Neutrophil (primary cell): ENCODE measurements around the gene OR2H2.

Experiments used
- H3K27ac ChIP-seq: fragments of 200-600 bp; sonication (generic); 2 replicates; pipeline ENCODE4 v1.5.1; 2016; ENCODE audit warnings: mild to moderate bottlenecking, moderate library complexity
- H3K27me3 ChIP-seq: fragments of 200-600 bp; sonication (generic); 2 replicates; pipeline ENCODE4 v1.6.0; 2016; ENCODE audit warnings: mild to moderate bottlenecking
- H3K36me3 ChIP-seq: fragments of 200-600 bp; sonication (generic); 2 replicates; pipeline ENCODE4 v1.5.1; 2017
- H3K4me1 ChIP-seq, 2 experiments: fragments of 200-600 bp in 1 of 2; sonication (generic) in 1 of 2; 1 replicate in 1 of 2; 2 replicates in 1 of 2; pipeline versions ENCODE4 v1.5.1 to v1.6.1; 2013 to 2016; ENCODE audit warnings: low read depth in 1 of 2, low read length in 1 of 2, mild to moderate bottlenecking in 1 of 2, moderate library complexity in 1 of 2; ENCODE audit not compliant: control insufficient read depth in 1 of 2, insufficient read depth in 1 of 2
- H3K4me3 ChIP-seq, 2 experiments: fragments of 200-600 bp in 1 of 2; sonication (generic) in 1 of 2; 1 replicate in 1 of 2; 2 replicates in 1 of 2; pipeline ENCODE4 v1.5.1; 2013 to 2016; ENCODE audit warnings: low read depth in 1 of 2, low read length in 1 of 2, mild to moderate bottlenecking in 1 of 2, moderate library complexity in 1 of 2
- H3K9me3 ChIP-seq: fragments of 200-600 bp; sonication (generic); 2 replicates; pipeline ENCODE4 v1.5.1; 2016
- TF ChIP-seq, protein P1 (sequence below): fragments of 200-600 bp; sonication (generic); IDR thresholded peaks from 2 replicates; pipeline ENCODE4 v1.5.1; 2016; ENCODE audit warnings: antibody characterized with exemption

Gene OR2H2

DNA sequence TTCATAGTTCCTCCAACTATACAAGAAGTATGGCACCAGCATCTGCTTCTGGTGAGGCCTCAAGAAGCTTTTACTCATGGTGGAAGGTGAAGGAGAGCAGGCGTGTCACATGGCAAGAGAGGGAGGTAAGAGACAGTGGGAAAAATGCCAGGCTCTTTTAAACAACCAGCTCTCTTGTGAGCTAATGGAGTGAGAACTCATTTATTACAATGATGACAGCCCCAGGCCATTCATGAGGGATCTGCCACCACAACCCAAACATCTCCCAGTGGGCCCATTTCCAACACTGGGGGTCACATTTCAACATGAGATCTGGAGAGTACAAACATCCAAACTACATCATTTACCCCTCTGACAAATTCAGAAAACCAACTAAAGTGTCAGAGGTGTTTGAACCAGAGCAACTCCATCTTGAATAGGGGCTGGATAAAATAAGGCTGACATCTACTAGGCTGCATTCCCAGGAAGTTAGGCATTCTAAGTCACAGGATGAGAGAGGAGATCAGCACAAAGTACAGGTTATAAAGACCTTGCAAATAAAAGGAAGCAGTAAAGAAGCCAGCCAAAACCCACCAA, 23.2 kb upstream of the OR2H2 start:
- Histone ChIP-seq H3K9me3 (no peaks in the 10 kb centered on the region), H3K4me1 (no peaks in the 10 kb centered on the region), H3K4me3 (no peak overlapping the region), H3K36me3 (no peaks in the 10 kb centered on the region), H3K27me3 (peaks cover 81% of the 10 kb centered on the region), H3K27ac (no peak overlapping the region)
- TF ChIP-seq, protein P1, sequence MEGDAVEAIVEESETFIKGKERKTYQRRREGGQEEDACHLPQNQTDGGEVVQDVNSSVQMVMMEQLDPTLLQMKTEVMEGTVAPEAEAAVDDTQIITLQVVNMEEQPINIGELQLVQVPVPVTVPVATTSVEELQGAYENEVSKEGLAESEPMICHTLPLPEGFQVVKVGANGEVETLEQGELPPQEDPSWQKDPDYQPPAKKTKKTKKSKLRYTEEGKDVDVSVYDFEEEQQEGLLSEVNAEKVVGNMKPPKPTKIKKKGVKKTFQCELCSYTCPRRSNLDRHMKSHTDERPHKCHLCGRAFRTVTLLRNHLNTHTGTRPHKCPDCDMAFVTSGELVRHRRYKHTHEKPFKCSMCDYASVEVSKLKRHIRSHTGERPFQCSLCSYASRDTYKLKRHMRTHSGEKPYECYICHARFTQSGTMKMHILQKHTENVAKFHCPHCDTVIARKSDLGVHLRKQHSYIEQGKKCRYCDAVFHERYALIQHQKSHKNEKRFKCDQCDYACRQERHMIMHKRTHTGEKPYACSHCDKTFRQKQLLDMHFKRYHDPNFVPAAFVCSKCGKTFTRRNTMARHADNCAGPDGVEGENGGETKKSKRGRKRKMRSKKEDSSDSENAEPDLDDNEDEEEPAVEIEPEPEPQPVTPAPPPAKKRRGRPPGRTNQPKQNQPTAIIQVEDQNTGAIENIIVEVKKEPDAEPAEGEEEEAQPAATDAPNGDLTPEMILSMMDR: no peak

DNA sequence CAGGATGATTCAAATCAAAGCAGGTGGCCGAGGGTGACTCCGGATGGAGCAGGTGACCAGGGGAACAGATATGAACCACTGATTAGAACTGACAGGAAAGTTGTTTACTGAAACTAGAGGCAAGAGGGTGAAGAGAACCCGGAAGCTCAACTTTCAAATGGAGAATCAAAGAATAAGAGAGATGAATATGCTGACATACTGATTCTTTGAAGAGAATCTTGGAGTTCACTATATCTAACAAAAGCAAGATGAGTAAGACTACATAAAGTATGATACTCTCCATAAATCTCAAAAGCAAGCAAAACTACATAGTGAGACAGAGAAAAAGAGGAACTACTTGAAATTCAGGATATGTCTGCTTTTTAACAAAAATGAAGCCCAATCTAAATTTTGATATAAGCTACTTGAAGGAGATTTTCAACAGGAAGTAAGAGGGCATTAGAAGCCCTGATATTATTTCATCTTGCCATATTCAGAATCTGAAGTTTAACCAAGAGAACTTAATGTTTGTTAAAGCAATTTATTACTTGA, 21.4 kb upstream of the OR2H2 start:
- H3K27ac ChIP-seq: no peak overlapping the region
- peaks cover 71% of the 10 kb centered on the region for H3K27me3 ChIP-seq
- no peaks in the 10 kb centered on the region for H3K4me1 ChIP-seq
- H3K4me3 ChIP-seq: no peak overlapping the region
- no peaks in the 10 kb centered on the region for H3K9me3 ChIP-seq
- no peaks in the 10 kb centered on the region for H3K36me3 ChIP-seq
- TF ChIP-seq, protein P1: no peak

GRCh38 chr6:29564875-29565274, 20.0 kb upstream of the OR2H2 start:
- Histone ChIP-seq H3K36me3 (no peaks in the 10 kb centered on the region), H3K27ac (no peak overlapping the region), H3K27me3 (peaks cover 68% of the 10 kb centered on the region), H3K9me3 (no peaks in the 10 kb centered on the region), H3K4me1 (no peaks in the 10 kb centered on the region), H3K4me3 (no peak overlapping the region)
- TF ChIP-seq, protein P1: no peak

DNA sequence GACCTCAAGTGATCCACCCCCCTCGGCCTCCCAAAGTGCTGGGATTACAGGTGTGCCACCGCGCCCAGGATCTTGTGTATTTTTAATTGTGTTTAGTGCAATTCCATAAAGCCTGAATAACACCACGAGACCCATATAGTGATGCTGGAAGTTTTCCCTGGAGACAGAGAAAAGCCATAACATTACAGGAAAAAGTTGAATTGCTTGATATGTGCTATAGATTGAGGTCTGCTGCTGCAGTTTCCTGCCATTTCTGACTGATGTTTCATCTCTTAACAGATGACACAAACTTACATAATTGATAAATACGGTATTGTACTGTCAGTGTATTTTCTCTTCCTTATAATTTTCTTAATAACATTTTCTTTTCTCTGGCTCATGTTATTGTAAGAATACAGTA, 18.1 kb upstream of the OR2H2 start:
- no peaks in the 10 kb centered on the region for H3K36me3 ChIP-seq
- H3K4me1 ChIP-seq: no peaks in the 10 kb centered on the region
- TF ChIP-seq, protein P1: no peak
- H3K27ac ChIP-seq: no peak overlapping the region
- no peak overlapping the region for H3K4me3 ChIP-seq
- H3K9me3 ChIP-seq: no peaks in the 10 kb centered on the region
- peaks cover 58% of the 10 kb centered on the region for H3K27me3 ChIP-seq

- no peaks in the 10 kb centered on the region for H3K9me3 ChIP-seq
- TF ChIP-seq, protein P1: no peak
- H3K27me3 ChIP-seq: peaks cover 58% of the 10 kb centered on the region
- H3K36me3 ChIP-seq: no peaks in the 10 kb centered on the region
- no peak overlapping the region for H3K4me3 ChIP-seq
- H3K27ac ChIP-seq: no peak overlapping the region
- H3K4me1 ChIP-seq: no peaks in the 10 kb centered on the region
These were observed 17.4 kb upstream of the OR2H2 start for GRCh38 chr6:29567541-29567940.
